SK-N-SH treated with all-trans-retinoic acid at 6 μM for 48 hours (cell line): ENCODE measurements around the gene MESP1.
A peak's percentile ranks its signal among the peaks of the same experiment; 100 is the strongest.

Source experiments
- ATAC-seq: fragments of 200-7000 bp; cut with Tn5 transposase; 3 replicates; pipeline ENCODE4 v1.9.1; 2020; ENCODE audit warnings: mild to moderate bottlenecking, moderate library complexity
- ARNTL ChIP-seq: fragments of 450-650 bp; formaldehyde crosslinking; IDR thresholded peaks from 2 replicates; pipeline ENCODE4 v1.5.0; 2020; ENCODE audit warnings: low read depth, mild to moderate bottlenecking, moderate library complexity, borderline replicate concordance
- BACH2 ChIP-seq: fragments of 250-450 bp; sonication (Bioruptor Pico); IDR thresholded peaks from 2 replicates; pipeline ENCODE4 v1.9.0; 2021; ENCODE audit warnings: mild to moderate bottlenecking, borderline replicate concordance
- CREB5 ChIP-seq: fragments of 250-450 bp; sonication (Bioruptor Pico); IDR thresholded peaks from 2 replicates; pipeline ENCODE4 v1.5.1; 2020; ENCODE audit warnings: low read depth, mild to moderate bottlenecking, moderate library complexity
- CSDC2 ChIP-seq: fragments of 250-450 bp; sonication (Bioruptor Pico); IDR thresholded peaks from 2 replicates; pipeline ENCODE4 v1.5.0; 2020; ENCODE audit warnings: mild to moderate bottlenecking, moderate library complexity
- CSRNP3 ChIP-seq: fragments of 250-450 bp; sonication (Bioruptor Pico); IDR thresholded peaks from 2 replicates; pipeline ENCODE4 v1.5.1; 2021; ENCODE audit warnings: mild to moderate bottlenecking, moderate library complexity
- ESRRG ChIP-seq: fragments of 250-450 bp; sonication (Bioruptor Pico); IDR thresholded peaks from 2 replicates; pipeline ENCODE4 v1.6.1; 2021; ENCODE audit warnings: mild to moderate bottlenecking
- GLIS3 ChIP-seq: fragments of 250-450 bp; sonication (Bioruptor Pico); IDR thresholded peaks from 2 replicates; pipeline ENCODE4 v1.5.0; 2020; ENCODE audit warnings: mild to moderate bottlenecking, moderate library complexity
- ISL1 ChIP-seq: fragments of 250-450 bp; sonication (Bioruptor Pico); IDR thresholded peaks from 2 replicates; pipeline ENCODE4 v2.1.2; 2022; ENCODE audit warnings: mild to moderate bottlenecking, moderate library complexity
- OSR1 ChIP-seq: fragments of 250-450 bp; sonication (Bioruptor Pico); IDR thresholded peaks from 2 replicates; pipeline ENCODE4 v1.8.0; 2022; ENCODE audit warnings: moderate library complexity, mild to moderate bottlenecking, inconsistent platforms
- PATZ1 ChIP-seq: fragments of 250-450 bp; sonication (Bioruptor Pico); IDR thresholded peaks from 2 replicates; pipeline ENCODE4 v1.8.0; 2020; ENCODE audit warnings: mild to moderate bottlenecking, moderate library complexity, borderline replicate concordance
- POU6F1 ChIP-seq: fragments of 250-450 bp; sonication (Bioruptor Pico); IDR thresholded peaks from 2 replicates; pipeline ENCODE4 v1.8.0; 2021; ENCODE audit warnings: low read depth, mild to moderate bottlenecking, moderate library complexity, borderline replicate concordance
- PPARA ChIP-seq: fragments of 250-450 bp; sonication (Bioruptor Pico); IDR thresholded peaks from 2 replicates; pipeline ENCODE4 v1.5.0; 2020; ENCODE audit warnings: mild to moderate bottlenecking, borderline replicate concordance
- RARB ChIP-seq: fragments of 250-450 bp; sonication (Bioruptor Pico); IDR thresholded peaks from 2 replicates; pipeline ENCODE4 v1.8.0; 2021; ENCODE audit warnings: mild to moderate bottlenecking, moderate library complexity
- SNAI2 ChIP-seq: fragments of 250-450 bp; sonication (Bioruptor Pico); IDR thresholded peaks from 2 replicates; pipeline ENCODE4 v1.5.0; 2020; ENCODE audit warnings: mild to moderate bottlenecking, moderate library complexity
- TOX ChIP-seq: fragments of 250-450 bp; sonication (Bioruptor Pico); IDR thresholded peaks from 2 replicates; pipeline ENCODE4 v1.8.0; 2021; ENCODE audit warnings: mild to moderate bottlenecking, moderate library complexity, borderline replicate concordance
- TSHZ2 ChIP-seq: fragments of 250-450 bp; sonication (Bioruptor Pico); IDR thresholded peaks from 2 replicates; pipeline ENCODE4 v1.5.0; 2020; ENCODE audit warnings: mild to moderate bottlenecking, moderate library complexity
- ZFP30 ChIP-seq: fragments of 450-650 bp; formaldehyde crosslinking; IDR thresholded peaks from 2 replicates; pipeline ENCODE4 v1.5.0; 2022; ENCODE audit warnings: mild to moderate bottlenecking, moderate library complexity
- ZNF565 ChIP-seq: fragments of 450-650 bp; formaldehyde crosslinking; conservative IDR thresholded peaks from 2 replicates; pipeline ENCODE4 v1.5.0; 2020; ENCODE audit warnings: low read depth, mild to moderate bottlenecking, moderate library complexity
- ZNF70 ChIP-seq: fragments of 450-650 bp; formaldehyde crosslinking; IDR thresholded peaks from 2 replicates; pipeline ENCODE4 v1.5.0; 2020; ENCODE audit warnings: mild to moderate bottlenecking, moderate library complexity
- ZNF8 ChIP-seq: fragments of 450-650 bp; formaldehyde crosslinking; IDR thresholded peaks from 2 replicates; pipeline ENCODE4 v1.5.0; 2020; ENCODE audit warnings: mild to moderate bottlenecking, moderate library complexity

The MESP1 gene

GRCh38 chr15:89774492-89774891, 23.4 kb upstream of the MESP1 start (continued):
- TF ChIP-seq POU6F1 (CRISPR knock-in tag) = no peak
- TF ChIP-seq BACH2 = no peak
- no peak for TF ChIP-seq GLIS3 (CRISPR knock-in tag)
- TF ChIP-seq RARB (CRISPR knock-in tag) = no peak
- TF ChIP-seq ISL1 = no peak
- no peak for TF ChIP-seq ESRRG

- 0 out of 2 replicates have a peak, but pooled peaks have one; percentile 11 for TF ChIP-seq ISL1
- TF ChIP-seq RARB (CRISPR knock-in tag) = no peak
- TF ChIP-seq PPARA (CRISPR knock-in tag) = no peak
- no peak for TF ChIP-seq CSRNP3
- ATAC-seq = peak; percentile 50
Observed at GRCh38 chr15:89772932-89773583, 22.0 kb upstream of the MESP1 start.

- TF ChIP-seq CSDC2 (CRISPR knock-in tag) (no peak), ZFP30 (no peak), RARB (CRISPR knock-in tag) (no peak), ARNTL (CRISPR knock-in tag) (no peak), ISL1 (no peak), CREB5 (CRISPR knock-in tag) (no peak), ESRRG (no peak), TOX (CRISPR knock-in tag) (no peak), CSRNP3 (no peak), OSR1 (CRISPR knock-in tag) (no peak), SNAI2 (CRISPR knock-in tag) (no peak), PPARA (CRISPR knock-in tag) (no peak), ZNF70 (no peak), ZNF565 (no peak), ZNF8 (CRISPR knock-in tag) (no peak), TSHZ2 (CRISPR knock-in tag) (no peak), PATZ1 (CRISPR knock-in tag) (no peak)
- peak; percentile 37 for ATAC-seq
Observed at GRCh38 chr15:89770041-89770440, 19.0 kb upstream of the MESP1 start.
